Effector memory CD8-positive, alpha-beta T cell (primary cell): Measurements from ENCODE around the gene MRPS6.
A peak's percentile ranks its signal among the peaks of the same experiment; 100 is the strongest.

Source experiments
- ATAC-seq: fragments of 150-1000 bp; cut with Tn5 transposase; replicated peaks from 2 replicates; pipeline ENCODE4 v1.10.0; 2021; ENCODE audit warnings: mild to moderate bottlenecking, moderate library complexity
- DNase-seq, 3 experiments: peaks; one replicate each; pipeline ENCODE4 v3.0.0; 2021
- H3K27ac Mint-ChIP-seq, 2 donors: one replicate each; pipeline ENCODE4 v1.8.0; 2022; ENCODE audit warnings: mild to moderate bottlenecking in 2 of 2, mixed read lengths in 2 of 2, moderate library complexity in 2 of 2
- H3K27me3 Mint-ChIP-seq, 2 donors: one replicate each; pipeline ENCODE4 v1.8.0; 2022; ENCODE audit warnings: mixed read lengths in 2 of 2
- H3K36me3 Mint-ChIP-seq: one replicate; pipeline ENCODE4 v1.8.0; 2022; ENCODE audit warnings: mild to moderate bottlenecking, moderate library complexity, mixed read lengths; ENCODE audit not compliant: insufficient read depth
- H3K4me1 Mint-ChIP-seq, 2 donors: one replicate each; pipeline ENCODE4 v1.8.0; 2022; ENCODE audit warnings: low read depth in 2 of 2, mixed read lengths in 2 of 2
- H3K4me3 Mint-ChIP-seq, 2 donors: one replicate each; pipeline ENCODE4 v1.8.0; 2022; ENCODE audit warnings: mild to moderate bottlenecking in 2 of 2, mixed read lengths in 2 of 2, moderate library complexity in 2 of 2
- H3K9me3 Mint-ChIP-seq, 2 donors: one replicate each; pipeline ENCODE4 v1.8.0; 2022; ENCODE audit warnings: mixed read lengths in 2 of 2

The MRPS6 gene

GRCh38 chr21:34093083-34093482, 19.7 kb downstream of the MRPS6 start:
- peaks cover 24% of the 10 kb centered on the region for H3K36me3 Mint-ChIP-seq
- H3K4me3 Mint-ChIP-seq: no peak overlapping the region
- ATAC-seq (no peak), DNase-seq (no peak)
- no peaks in the 10 kb centered on the region for H3K9me3 Mint-ChIP-seq
- H3K27me3 Mint-ChIP-seq: no peaks in the 10 kb centered on the region
- no peak overlapping the region for H3K27ac Mint-ChIP-seq
- H3K4me1 Mint-ChIP-seq: peaks cover 26 to 57% of the 10 kb centered on the region in 2 donors

GRCh38 chr21:34094949-34095348, 21.6 kb downstream of the MRPS6 start:
- peaks cover 24% of the 10 kb centered on the region for H3K36me3 Mint-ChIP-seq
- H3K27me3 Mint-ChIP-seq: no peaks in the 10 kb centered on the region
- H3K4me3 Mint-ChIP-seq: no peak overlapping the region
- H3K27ac Mint-ChIP-seq: no peak overlapping the region
- H3K4me1 Mint-ChIP-seq: peaks cover 20 to 63% of the 10 kb centered on the region in 2 donors
- DNase-seq: no peak
- H3K9me3 Mint-ChIP-seq: no peaks in the 10 kb centered on the region
- no peak for ATAC-seq

- Mint-ChIP-seq H3K36me3 (peaks cover 24% of the 10 kb centered on the region), H3K27me3 (no peaks in the 10 kb centered on the region), H3K9me3 (no peaks in the 10 kb centered on the region), H3K4me1 (peaks cover 12 to 64% of the 10 kb centered on the region in 2 donors), H3K4me3 (no peak overlapping the region), H3K27ac (peak overlapping the region in 1 of 2 donors; percentile 1)
- DNase-seq: no peak
- ATAC-seq: no peak
Observed at GRCh38 chr21:34097442-34097841, 24.1 kb downstream of the MRPS6 start.

DNA sequence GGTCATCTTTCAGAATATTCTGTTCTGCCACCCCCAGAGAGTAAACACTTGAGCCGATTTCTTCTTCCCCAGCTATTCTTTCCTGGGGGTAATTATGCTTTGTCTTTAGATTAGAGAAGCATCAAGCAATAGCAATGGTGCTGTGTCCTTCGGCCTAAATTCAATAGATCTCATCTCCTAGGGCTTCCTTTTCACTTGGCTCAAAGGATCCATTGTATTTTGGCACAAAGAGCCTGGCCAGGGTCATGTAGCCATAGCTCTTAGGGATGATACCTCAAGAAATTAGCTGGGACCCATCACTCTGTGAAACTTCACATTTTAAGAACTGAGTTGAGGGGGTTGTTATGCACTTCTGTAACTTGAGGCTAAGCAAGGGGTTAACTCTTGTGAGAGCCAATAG, 27.0 kb downstream of the MRPS6 start:
- H3K9me3 Mint-ChIP-seq: no peaks in the 10 kb centered on the region
- DNase-seq: no peak
- no peak for ATAC-seq
- no peak overlapping the region for H3K4me3 Mint-ChIP-seq
- H3K27me3 Mint-ChIP-seq: no peaks in the 10 kb centered on the region
- peaks cover 14 to 79% of the 10 kb centered on the region in 2 donors for H3K4me1 Mint-ChIP-seq
- H3K27ac Mint-ChIP-seq: no peak overlapping the region
- peaks cover 14% of the 10 kb centered on the region for H3K36me3 Mint-ChIP-seq

DNA sequence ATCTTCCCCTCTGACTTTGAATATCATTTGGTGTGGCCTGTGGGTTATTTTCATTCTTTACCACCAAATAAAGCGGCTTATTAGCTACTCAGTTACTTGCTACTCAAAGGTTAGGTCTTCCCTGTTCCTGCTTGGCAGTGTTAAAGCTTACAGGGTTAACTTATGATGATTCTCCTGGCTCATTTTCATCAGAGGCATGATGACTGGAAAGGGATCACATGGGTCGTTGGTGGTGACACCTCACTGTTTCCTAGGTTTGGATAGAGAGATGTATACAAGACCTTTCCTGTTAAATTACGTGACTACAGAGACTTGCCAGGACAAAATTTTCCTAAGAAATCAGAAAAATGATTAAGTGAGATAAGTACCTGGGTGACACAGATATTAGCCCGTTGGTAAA, 27.4 kb downstream of the MRPS6 start:
- DNase-seq (no peak), ATAC-seq (no peak)
- Mint-ChIP-seq H3K27ac (no peak overlapping the region), H3K4me3 (no peak overlapping the region), H3K4me1 (peaks cover 14 to 82% of the 10 kb centered on the region in 2 donors), H3K27me3 (no peaks in the 10 kb centered on the region), H3K9me3 (no peaks in the 10 kb centered on the region), H3K36me3 (peaks cover 11% of the 10 kb centered on the region)

DNA sequence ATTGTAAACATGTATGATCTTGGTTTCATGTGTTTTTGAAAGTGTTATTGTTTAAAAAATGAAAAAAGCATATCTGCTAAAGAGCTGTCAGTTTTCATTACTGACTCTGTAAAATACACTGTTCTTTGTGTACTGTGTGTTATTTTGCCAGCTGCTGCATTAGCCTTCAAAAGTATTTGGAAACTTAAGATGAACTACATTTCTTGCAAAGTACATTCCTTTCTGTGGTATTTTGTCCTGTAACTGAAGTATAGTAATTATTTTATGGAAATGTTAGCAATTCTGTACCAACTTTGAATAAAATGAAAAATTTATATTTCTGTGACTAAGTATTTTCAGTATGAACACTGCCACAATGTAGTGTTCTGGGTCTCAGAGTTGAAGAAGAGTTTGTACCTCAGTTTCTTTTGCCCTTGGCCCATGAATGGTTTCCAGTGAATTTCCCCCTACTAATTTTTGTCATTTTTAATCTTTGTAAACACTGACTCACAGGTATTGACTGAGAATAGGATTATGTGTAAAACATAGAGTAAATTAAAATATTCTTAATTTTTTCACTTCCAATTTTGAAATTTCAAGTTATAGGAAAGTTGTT, 32.7 kb downstream of the MRPS6 start:
- peaks cover 7 to 54% of the 10 kb centered on the region in 2 donors for H3K4me1 Mint-ChIP-seq
- no peaks in the 10 kb centered on the region for H3K9me3 Mint-ChIP-seq
- peak overlapping the region in 1 of 2 donors; percentile 28 for H3K27ac Mint-ChIP-seq
- no peaks in the 10 kb centered on the region for H3K27me3 Mint-ChIP-seq
- DNase-seq (no peak), ATAC-seq (no peak)
- H3K36me3 Mint-ChIP-seq: peaks cover 4% of the 10 kb centered on the region
- no peak overlapping the region for H3K4me3 Mint-ChIP-seq

DNA sequence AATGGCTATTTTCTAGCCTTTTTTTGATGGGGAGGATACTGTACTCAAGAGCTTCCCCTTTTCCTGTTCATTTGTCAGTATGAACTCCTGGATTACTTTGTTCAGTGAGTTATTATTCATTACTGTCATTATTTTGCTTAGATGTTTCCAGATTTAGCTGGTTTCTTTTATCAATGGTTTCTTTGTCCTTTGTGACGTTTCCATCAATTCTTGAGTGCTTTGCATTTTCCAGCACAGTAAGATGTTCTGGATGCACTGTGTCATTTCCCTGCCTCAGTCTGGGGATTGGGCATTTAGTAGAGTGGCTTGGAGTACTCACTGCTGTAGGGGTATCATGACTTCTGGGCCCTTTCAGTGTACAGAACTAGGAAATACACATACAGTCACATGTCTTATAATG, 34.2 kb downstream of the MRPS6 start:
- Mint-ChIP-seq H3K27me3 (no peaks in the 10 kb centered on the region), H3K9me3 (no peaks in the 10 kb centered on the region), H3K4me1 (peaks cover 16 to 51% of the 10 kb centered on the region in 2 donors), H3K4me3 (no peak overlapping the region), H3K27ac (peak overlapping the region in 1 of 2 donors; percentile 65), H3K36me3 (peaks cover 4% of the 10 kb centered on the region)
- ATAC-seq: no peak
- no peak for DNase-seq

DNA sequence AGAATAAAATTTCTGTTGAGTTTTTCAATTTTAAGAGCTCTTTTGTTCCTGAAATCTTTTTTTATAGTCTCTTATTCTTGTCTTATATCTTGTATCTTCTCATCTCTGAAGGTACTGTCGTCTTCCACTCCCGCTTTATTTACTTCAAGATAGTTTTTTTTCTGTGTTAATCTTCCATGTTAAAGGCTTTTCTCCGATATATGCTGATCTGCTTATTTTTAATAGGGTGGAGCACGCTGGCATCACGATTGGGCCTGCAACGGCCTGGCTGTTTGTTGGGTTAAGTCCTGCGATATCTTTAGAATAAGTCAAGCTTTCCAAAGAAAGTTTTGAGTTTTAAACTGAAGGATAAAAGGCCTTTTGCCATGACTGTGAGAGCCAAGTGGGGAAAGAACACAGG, 35.7 kb downstream of the MRPS6 start:
- Mint-ChIP-seq H3K27ac (no peak overlapping the region), H3K27me3 (no peaks in the 10 kb centered on the region), H3K4me1 (peaks cover 20 to 50% of the 10 kb centered on the region in 2 donors), H3K4me3 (no peak overlapping the region), H3K9me3 (no peaks in the 10 kb centered on the region), H3K36me3 (peaks cover 4% of the 10 kb centered on the region)
- ATAC-seq (no peak), DNase-seq (no peak)

DNA sequence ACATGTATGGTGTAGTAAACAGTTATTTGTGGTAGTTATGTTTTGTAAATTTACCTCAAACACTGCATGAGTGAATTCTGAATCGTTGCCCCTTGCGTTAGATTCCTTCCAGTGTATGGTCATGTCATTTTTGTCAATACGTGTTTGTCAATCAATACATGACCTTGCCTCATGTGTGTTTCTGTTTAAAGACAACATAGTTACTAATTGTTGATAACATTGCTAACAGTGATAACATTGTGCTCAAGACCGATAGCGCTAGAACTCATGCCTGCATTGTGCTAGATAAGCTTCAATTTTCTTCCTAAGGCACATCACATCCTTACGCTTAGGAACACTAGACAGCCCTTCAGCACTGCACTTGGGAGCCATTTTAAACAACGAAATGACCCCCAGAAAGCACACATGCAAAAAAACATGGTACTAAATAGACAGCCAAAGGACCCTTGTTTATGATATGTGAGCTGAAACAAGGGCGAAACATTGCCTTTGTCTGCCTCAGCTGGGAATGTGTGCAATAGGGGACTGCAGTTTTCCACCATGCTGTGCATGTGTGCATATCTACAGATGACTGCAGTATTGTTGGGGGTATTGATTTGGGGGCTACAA, 37.3 kb downstream of the MRPS6 start:
- peaks cover 23 to 47% of the 10 kb centered on the region in 2 donors for H3K4me1 Mint-ChIP-seq

GRCh38 chr21:34112316-34113033, 39.1 kb downstream of the MRPS6 start:
- DNase-seq (no peak), ATAC-seq (no peak)
- peak overlapping the region; percentile 9 to 78 for H3K27ac Mint-ChIP-seq
- no peak overlapping the region for H3K4me3 Mint-ChIP-seq
- H3K9me3 Mint-ChIP-seq: no peaks in the 10 kb centered on the region
- no peaks in the 10 kb centered on the region for H3K36me3 Mint-ChIP-seq
- peaks cover 29 to 52% of the 10 kb centered on the region in 2 donors for H3K4me1 Mint-ChIP-seq
- H3K27me3 Mint-ChIP-seq: no peaks in the 10 kb centered on the region

More for the DNA sequence above, 37.3 kb downstream of the MRPS6 start:
- Mint-ChIP-seq H3K27me3 (no peaks in the 10 kb centered on the region), H3K27ac (no peak overlapping the region), H3K4me3 (no peak overlapping the region), H3K36me3 (peaks cover 4% of the 10 kb centered on the region), H3K9me3 (no peaks in the 10 kb centered on the region)
- DNase-seq: no peak
- ATAC-seq: no peak

DNA sequence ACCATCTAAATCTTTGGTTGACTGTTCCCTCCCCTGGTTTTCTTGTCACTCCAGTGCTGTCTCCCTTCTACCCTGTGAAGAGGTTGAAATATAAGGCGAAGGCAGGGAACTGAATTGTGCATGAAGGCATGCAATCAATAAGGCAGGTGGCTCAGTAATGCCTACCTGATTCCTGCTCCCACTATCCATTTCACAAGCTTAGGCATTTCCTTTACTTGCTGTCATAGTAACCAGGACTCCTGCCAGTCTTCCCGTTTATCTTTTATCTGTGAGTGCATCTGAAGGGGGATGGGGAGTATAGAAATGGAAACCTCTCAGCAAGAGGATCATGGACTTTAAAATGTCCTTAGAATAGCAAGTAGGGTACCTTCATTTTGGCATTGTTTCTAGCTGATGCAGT, 40.5 kb downstream of the MRPS6 start:
- Mint-ChIP-seq H3K4me1 (peaks cover 29 to 47% of the 10 kb centered on the region in 2 donors), H3K27me3 (no peaks in the 10 kb centered on the region), H3K36me3 (no peaks in the 10 kb centered on the region), H3K4me3 (no peak overlapping the region), H3K9me3 (no peaks in the 10 kb centered on the region), H3K27ac (peak overlapping the region in 1 of 2 donors; percentile 45)
- no peak for DNase-seq
- no peak for ATAC-seq

GRCh38 chr21:34115160-34115559, 41.8 kb downstream of the MRPS6 start:
- H3K4me3 Mint-ChIP-seq: no peak overlapping the region
- H3K27me3 Mint-ChIP-seq: no peaks in the 10 kb centered on the region
- DNase-seq (no peak), ATAC-seq (no peak)
- peak overlapping the region in 1 of 2 donors; percentile 45 for H3K27ac Mint-ChIP-seq
- H3K36me3 Mint-ChIP-seq: no peaks in the 10 kb centered on the region
- no peaks in the 10 kb centered on the region for H3K9me3 Mint-ChIP-seq
- H3K4me1 Mint-ChIP-seq: peaks cover 33 to 52% of the 10 kb centered on the region in 2 donors

DNA sequence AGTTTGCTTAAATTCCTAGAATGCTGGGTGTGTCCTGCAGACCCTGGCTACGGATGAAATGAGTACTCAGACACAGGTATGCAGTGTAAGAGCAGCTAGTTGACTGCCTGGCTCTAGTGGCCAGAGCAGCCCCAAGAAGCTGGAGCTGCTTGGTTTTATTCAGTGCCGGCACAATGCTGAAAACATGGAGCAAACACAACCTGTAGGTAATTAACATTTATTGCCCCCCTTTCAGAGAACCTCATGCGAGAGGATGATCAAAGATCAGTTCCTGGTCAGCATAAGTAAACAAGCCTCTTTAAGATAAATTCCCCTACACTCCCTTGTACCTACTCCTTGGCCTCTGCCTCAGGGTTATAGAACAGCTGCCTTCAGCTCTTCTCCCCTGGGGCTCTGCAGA, 43.2 kb downstream of the MRPS6 start:
- no peaks in the 10 kb centered on the region for H3K27me3 Mint-ChIP-seq
- H3K27ac Mint-ChIP-seq: no peak overlapping the region
- H3K4me3 Mint-ChIP-seq: no peak overlapping the region
- peaks cover 33 to 61% of the 10 kb centered on the region in 2 donors for H3K4me1 Mint-ChIP-seq
- ATAC-seq: no peak
- H3K9me3 Mint-ChIP-seq: no peaks in the 10 kb centered on the region
- no peaks in the 10 kb centered on the region for H3K36me3 Mint-ChIP-seq
- DNase-seq: no peak

GRCh38 chr21:34120867-34121266, 47.5 kb downstream of the MRPS6 start:
- peaks cover 7% of the 10 kb centered on the region for H3K36me3 Mint-ChIP-seq

More at GRCh38 chr21:34120867-34121266, 47.5 kb downstream of the MRPS6 start:
- Mint-ChIP-seq H3K27me3 (no peaks in the 10 kb centered on the region), H3K9me3 (no peaks in the 10 kb centered on the region), H3K4me1 (peaks cover 30 to 64% of the 10 kb centered on the region in 2 donors), H3K4me3 (no peak overlapping the region), H3K27ac (no peak overlapping the region)
- no peak for DNase-seq
- ATAC-seq: no peak
